Measurements from ENCODE around the gene ATP1B3. TPM values are rescaled to one million over a fixed set of nuclear protein-coding genes. Genes with fewer than 3 reads are reported as not detected.

The ATP1B3 gene
- total and polyA plus RNA-seq, 10 of the 15 experiments (the other 5 are each of a cell fraction or from before 2014, with no cell fraction given): 41.4 to 200 (median 94.0) TPM

GRCh38 chr3:141915016-141915415 is 38.6 kb downstream of the ATP1B3 start (continued):
- TF ChIP-seq TCF12 (IDR thresholded peaks at IDR 0.05; ENCODE audit: low read depth, low read length): no peak
- no peak for TF ChIP-seq TAF1 (IDR thresholded peaks at IDR 0.05; ENCODE audit: borderline replicate concordance, low read depth, low read length)
- no peak for TF ChIP-seq BRCA1 (IDR thresholded peaks at IDR 0.05; ENCODE audit: low read depth, low read length)
- no peak for TF ChIP-seq ASH2L (IDR thresholded peaks at IDR 0.05; ENCODE audit: borderline replicate concordance, low read depth)
- TF ChIP-seq LARP7 (IDR thresholded peaks at IDR 0.05): no peak
- no peak for TF ChIP-seq RBBP5 (conservative IDR thresholded peaks at IDR 0.05)
- TF ChIP-seq IRF5 (IDR thresholded peaks at IDR 0.05; ENCODE audit: borderline replicate concordance): no peak

- SMC1A ChIA-PET (ENCODE audit: uncharacterized antibody, unreplicated experiment): no interaction called here
- no peak overlapping the region for H2AFZ ChIP-seq (ENCODE audit: control insufficient read depth, low read depth, low read length)
- no TSS peak for BruUV-seq (replicated peaks)
- H3K4me2 ChIP-seq (ENCODE audit: control insufficient read depth, insufficient read depth): no peak overlapping the region
- RAD21 ChIA-PET (ENCODE audit: unreplicated experiment): no interaction called here
- H3K27ac ChIP-seq (ENCODE audit: control insufficient read depth, insufficient read depth): no peak overlapping the region
- WGBS (ENCODE audit: insufficient coverage, insufficient replicate concordance, low lambda C conversion rate, missing lambda C conversion rate): 96% methylated on average over 2 of the region's 2 CpGs
- H3K4me3 ChIP-seq: no peak overlapping the region
- H3K79me2 ChIP-seq (ENCODE audit: control insufficient read depth, insufficient read depth, low read length): no peaks in the 10 kb centered on the region
- intact Hi-C loops (cut with micrococcal nuclease; ENCODE audit: unreplicated experiment): loop anchor here (10.0 kb wide), 1 partner anchor 341 kb away; no protein-coding TSS in a partner anchor
- peaks cover 2 to 20% of the 10 kb centered on the region in 2 experiments for H3K36me3 ChIP-seq (ENCODE audit: control insufficient read depth in 2 of 2, insufficient read depth in 2 of 2, low read length in 1 of 2)
- no peak overlapping the region for H3K9ac ChIP-seq (ENCODE audit: control insufficient read depth, insufficient read depth, low read length)
- no peaks in the 10 kb centered on the region for H4K20me1 ChIP-seq (ENCODE audit: control insufficient read depth, insufficient read depth)
- POLR2A ChIA-PET: no interaction called here
- FAIRE-seq: peak; percentile 27
- no peak for ATAC-seq
- CTCF ChIA-PET: interaction anchor here (1.7 kb wide), 1 partner anchor 17 kb away, joined by 3 read pairs; no protein-coding TSS in a partner anchor
- in situ Hi-C loops (cut with MboI): no loop called here
- no peaks in the 10 kb centered on the region; the same call in 2 of the 3 replicates for H3K9me3 ChIP-seq (replicated peaks; ENCODE audit: control insufficient read depth, insufficient read depth, low read length)
- H3K27me3 ChIP-seq (replicated peaks in 1 of 2; ENCODE audit: control insufficient read depth in 2 of 2, insufficient read depth in 2 of 2, low read length in 1 of 2): no peaks in the 10 kb centered on the region
- DNase-seq (ENCODE audit: low read depth, low spot score): no peak
- no peaks in the 10 kb centered on the region for H3K4me1 ChIP-seq (ENCODE audit: control insufficient read depth, insufficient read depth, low read length)
- TF ChIP-seq SMAD5 (IDR thresholded peaks at IDR 0.05; ENCODE audit: low read depth) (no peak), SUZ12 (IDR thresholded peaks at IDR 0.05; ENCODE audit: unreplicated experiment) (no peak), E2F8 (IDR thresholded peaks at IDR 0.05; ENCODE audit: low read depth, partially characterized antibody) (no peak), TBL1XR1 (IDR thresholded peaks at IDR 0.05; ENCODE audit: low read depth, low read length) (no peak), PKNOX1 (IDR thresholded peaks at IDR 0.05) (no peak), CHD1 (IDR thresholded peaks at IDR 0.05; ENCODE audit: low read depth, low read length) (no peak), CHD2 (IDR thresholded peaks at IDR 0.05; ENCODE audit: borderline replicate concordance, low read depth, low read length) (no peak), MEF2B (IDR thresholded peaks at IDR 0.05; ENCODE audit: partially characterized antibody, poor library complexity, severe bottlenecking) (no peak), SMARCA5 (IDR thresholded peaks at IDR 0.05) (no peak), SREBF2 (IDR thresholded peaks at IDR 0.05; ENCODE audit: low read length) (no peak), MTA3 (IDR thresholded peaks at IDR 0.05; ENCODE audit: borderline replicate concordance, low read length) (no peak)
These were observed 39.3 kb downstream of the ATP1B3 start for GRCh38 chr3:141915766-141916165.

All from GM12878 (cell line).